ENCODE data around the gene SLC8A1. TPM values are rescaled to one million over a fixed set of nuclear protein-coding genes. Genes with fewer than 3 reads are reported as not detected.

SLC8A1 gene
- polyA plus RNA-seq, 4 donors: 66.4 to 109 (median 72.6) TPM

- DNase-seq (ENCODE audit: low read depth in 4 of 4, low spot score in 3 of 4): no peak
Observed at GRCh38 chr2:40321016-40321623, 130.8 kb downstream of the SLC8A1 start.

- DNase-seq (ENCODE audit: low read depth in 4 of 4, low spot score in 3 of 4): no peak
Observed at GRCh38 chr2:40318921-40319320, 133.0 kb downstream of the SLC8A1 start.

- DNase-seq (ENCODE audit: low read depth in 4 of 4, low spot score in 3 of 4): no peak
Observed at GRCh38 chr2:40317761-40318160, 134.1 kb downstream of the SLC8A1 start.

- no peak for DNase-seq (ENCODE audit: low read depth in 4 of 4, low spot score in 3 of 4)
Observed at GRCh38 chr2:40317046-40317445, 134.8 kb downstream of the SLC8A1 start.

- DNase-seq (ENCODE audit: low read depth in 4 of 4, low spot score in 3 of 4): no peak
Observed at GRCh38 chr2:40316620-40317019, 135.3 kb downstream of the SLC8A1 start.

GRCh38 chr2:40315683-40316082 lies 136.2 kb downstream of the SLC8A1 start:
- DNase-seq (ENCODE audit: low read depth in 4 of 4, low spot score in 3 of 4): peak in 1 of 4 donors; percentile 30

GRCh38 chr2:40311026-40311425 lies 140.9 kb downstream of the SLC8A1 start:
- DNase-seq (ENCODE audit: low read depth in 4 of 4, low spot score in 3 of 4): no peak

- no peak for DNase-seq (ENCODE audit: low read depth in 4 of 4, low spot score in 3 of 4)
Observed at GRCh38 chr2:40310303-40310702, 141.6 kb downstream of the SLC8A1 start.

GRCh38 chr2:40304340-40304739 lies 147.6 kb downstream of the SLC8A1 start:
- DNase-seq (ENCODE audit: low read depth in 4 of 4, low spot score in 3 of 4): no peak

GRCh38 chr2:40303746-40304145 lies 148.1 kb downstream of the SLC8A1 start:
- DNase-seq (ENCODE audit: low read depth in 4 of 4, low spot score in 3 of 4): no peak

GRCh38 chr2:40302751-40303325 lies 149.1 kb downstream of the SLC8A1 start:
- DNase-seq (ENCODE audit: low read depth in 4 of 4, low spot score in 3 of 4): no peak

- DNase-seq (ENCODE audit: low read depth in 4 of 4, low spot score in 3 of 4): no peak
Observed at GRCh38 chr2:40300391-40300790, 151.5 kb downstream of the SLC8A1 start.

GRCh38 chr2:40299781-40300180 lies 152.1 kb downstream of the SLC8A1 start:
- DNase-seq (ENCODE audit: low read depth in 4 of 4, low spot score in 3 of 4): no peak

- DNase-seq (ENCODE audit: low read depth in 4 of 4, low spot score in 3 of 4): no peak
Observed at GRCh38 chr2:40299173-40299572, 152.7 kb downstream of the SLC8A1 start.

GRCh38 chr2:40298026-40298425 lies 153.9 kb downstream of the SLC8A1 start:
- DNase-seq (ENCODE audit: low read depth in 4 of 4, low spot score in 3 of 4): no peak

- no peak for DNase-seq (ENCODE audit: low read depth in 4 of 4, low spot score in 3 of 4)
Observed at GRCh38 chr2:40292291-40292690, 159.6 kb downstream of the SLC8A1 start.

- DNase-seq (ENCODE audit: low read depth in 4 of 4, low spot score in 3 of 4): no peak
Observed at GRCh38 chr2:40289771-40290404, 162.0 kb downstream of the SLC8A1 start.

GRCh38 chr2:40287773-40288172 lies 164.1 kb downstream of the SLC8A1 start:
- DNase-seq (ENCODE audit: low read depth in 4 of 4, low spot score in 3 of 4): no peak

GRCh38 chr2:40287195-40287594 lies 164.7 kb downstream of the SLC8A1 start:
- no peak for DNase-seq (ENCODE audit: low read depth in 4 of 4, low spot score in 3 of 4)

GRCh38 chr2:40286721-40287120 lies 165.2 kb downstream of the SLC8A1 start:
- no peak for DNase-seq (ENCODE audit: low read depth in 4 of 4, low spot score in 3 of 4)

- DNase-seq (ENCODE audit: low read depth in 4 of 4, low spot score in 3 of 4): no peak
Observed at GRCh38 chr2:40285391-40285790, 166.5 kb downstream of the SLC8A1 start.

- no peak for DNase-seq (ENCODE audit: low read depth in 4 of 4, low spot score in 3 of 4)
Observed at GRCh38 chr2:40284797-40285196, 167.1 kb downstream of the SLC8A1 start.
